Measurements from ENCODE around the gene UTS2B.

UTS2B gene

DNA sequence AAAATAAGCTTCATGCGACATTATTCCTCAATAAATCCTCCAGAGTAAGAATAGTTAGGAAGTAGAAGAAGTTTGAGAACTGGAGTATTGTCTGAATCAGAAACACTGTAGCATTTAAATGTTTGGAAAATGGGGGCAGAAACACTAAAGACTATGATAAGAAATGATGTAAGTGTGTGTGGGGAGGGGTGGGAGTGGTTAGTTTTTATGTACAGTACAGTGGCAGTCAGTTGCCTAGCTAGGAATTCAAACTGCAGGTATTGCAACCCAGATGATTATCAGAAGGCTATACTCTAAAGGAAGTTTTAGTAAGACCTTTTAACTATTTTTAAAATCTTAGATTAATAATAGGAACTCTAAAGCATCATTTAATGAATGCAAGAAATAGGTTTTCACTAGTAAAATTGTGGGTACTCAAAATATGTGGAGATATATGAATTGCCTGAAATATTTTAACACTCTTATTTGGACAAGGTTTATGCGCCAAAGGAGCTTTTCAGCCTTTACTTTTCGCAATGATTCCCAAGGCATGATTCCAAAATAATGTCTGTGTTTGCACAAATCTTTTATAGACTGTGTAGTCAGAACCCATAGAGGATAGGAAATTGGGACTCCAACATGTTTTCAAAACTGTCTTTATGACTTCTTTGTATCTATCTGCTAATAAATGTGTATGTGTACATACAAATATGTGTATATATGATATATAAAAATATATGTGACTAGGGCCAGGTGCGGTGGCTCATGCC, 9.1 kb downstream of the UTS2B start:
- DNase-seq (ENCODE audit: low read depth in 2 of 2), result no peak

- no peak for DNase-seq (ENCODE audit: low read depth in 2 of 2)
Observed at GRCh38 chr3:191320316-191320715, 10.0 kb downstream of the UTS2B start.

DNA sequence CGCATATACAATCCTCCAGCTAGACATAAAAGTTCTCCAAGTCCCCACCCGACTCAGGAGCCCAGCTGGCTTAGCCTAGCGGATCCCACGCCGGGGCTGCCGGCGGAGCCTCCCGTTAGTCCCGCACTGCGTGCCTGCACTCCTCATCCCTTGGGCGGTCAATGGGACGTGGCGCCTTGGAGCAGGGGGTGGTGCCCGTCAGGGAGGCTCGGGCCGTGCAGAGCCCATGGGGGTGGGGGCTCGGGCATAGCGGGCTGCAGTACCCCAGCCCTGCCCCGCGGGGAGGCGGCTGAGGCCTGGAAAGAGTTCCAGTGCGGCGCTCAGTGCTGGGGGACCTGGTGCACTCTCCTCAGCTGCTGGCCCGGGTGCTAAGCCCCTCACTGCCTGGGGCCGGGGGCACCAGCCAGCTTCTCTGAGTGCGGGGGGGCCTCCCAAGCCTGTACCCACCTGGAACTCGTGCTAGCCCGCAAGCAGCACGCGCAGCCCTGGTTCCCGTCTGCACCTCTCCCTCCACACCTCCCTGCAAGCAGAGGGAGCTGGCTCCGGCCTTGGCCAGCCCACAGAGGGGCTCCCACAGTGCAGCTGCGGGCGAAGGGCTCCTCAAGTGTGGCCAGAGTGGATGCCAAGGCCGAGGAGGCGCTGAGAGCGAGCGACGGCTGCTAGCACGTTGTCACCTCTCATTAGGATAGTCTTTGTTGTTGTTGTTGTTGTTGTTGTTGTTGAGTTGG, 13.3 kb downstream of the UTS2B start:
- no peak for DNase-seq (ENCODE audit: low read depth in 2 of 2)

DNA sequence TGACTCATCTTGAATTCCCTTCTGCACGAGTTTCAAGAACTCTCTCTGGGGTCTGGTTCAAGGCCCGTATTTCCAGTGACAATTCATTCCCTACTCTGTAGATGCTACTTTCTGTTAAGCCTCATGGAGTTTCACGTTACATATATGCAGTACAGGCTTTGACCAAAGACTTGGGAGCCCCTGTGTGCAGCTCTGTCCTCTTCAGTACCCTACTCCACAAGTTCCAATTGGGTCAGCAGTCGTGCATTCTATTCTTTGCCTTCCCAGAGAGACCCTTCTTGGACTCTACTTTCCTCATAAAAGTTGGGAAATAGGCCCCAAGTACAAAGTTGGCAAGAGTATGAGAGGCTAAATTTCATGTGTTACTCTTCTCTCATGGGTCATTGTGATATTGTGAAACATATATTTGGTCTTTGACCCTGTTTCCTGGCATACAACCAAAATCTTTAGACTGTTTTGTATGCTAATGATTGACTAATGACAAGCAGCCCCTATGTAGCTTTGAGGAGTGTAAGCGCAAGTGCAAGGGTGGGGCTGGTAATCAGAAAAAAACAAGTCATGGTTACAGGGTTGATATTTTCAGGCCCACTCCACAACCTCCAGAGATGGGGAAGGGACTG, 16.1 kb downstream of the UTS2B start:
- no peak for DNase-seq (ENCODE audit: low read depth in 2 of 2)

DNA sequence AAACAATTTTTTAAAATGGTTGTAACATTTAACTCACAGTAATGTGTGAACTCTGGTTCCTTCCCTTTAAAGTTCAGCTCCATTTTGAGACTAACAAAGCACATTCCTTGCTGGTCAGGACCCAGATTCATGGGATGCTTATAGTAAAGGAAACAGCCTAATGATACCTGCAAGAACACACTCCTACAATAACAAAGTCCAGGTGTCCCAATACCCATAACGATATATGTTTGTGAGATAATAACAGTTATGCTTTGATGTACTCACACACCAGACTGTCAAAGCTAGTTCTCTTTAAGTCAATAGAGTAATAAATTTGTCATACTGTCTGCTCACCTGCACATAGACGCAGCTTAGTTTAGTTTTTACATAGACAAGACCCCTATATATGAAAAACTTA, 17.0 kb downstream of the UTS2B start:
- DNase-seq (ENCODE audit: low read depth in 2 of 2), result no peak

GRCh38 chr3:191307341-191307740, 23.0 kb downstream of the UTS2B start:
- no peak for DNase-seq (ENCODE audit: low read depth in 2 of 2)

DNA sequence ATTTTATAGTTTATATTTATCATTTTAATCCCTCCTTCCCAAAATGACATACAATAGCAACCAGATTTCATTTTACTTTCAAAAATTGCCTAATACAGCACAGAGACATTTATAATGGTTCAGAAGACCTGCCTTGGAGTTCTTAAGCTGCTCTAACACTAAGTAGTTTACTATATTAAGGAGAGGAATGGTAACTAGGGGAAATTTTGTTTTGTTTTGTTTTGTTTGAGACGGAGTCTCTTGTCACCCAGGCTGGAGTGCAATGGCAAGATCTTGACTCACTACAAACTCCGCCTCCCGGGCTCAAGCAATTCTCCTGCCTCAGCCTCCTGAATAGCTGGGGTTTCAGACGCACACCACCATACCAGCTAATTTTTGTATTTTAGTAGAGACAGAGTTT, 23.9 kb downstream of the UTS2B start:
- no peak for DNase-seq (ENCODE audit: low read depth in 2 of 2)

GRCh38 chr3:191303596-191303995, 26.7 kb downstream of the UTS2B start:
- DNase-seq (ENCODE audit: low read depth in 2 of 2), result no peak

DNA sequence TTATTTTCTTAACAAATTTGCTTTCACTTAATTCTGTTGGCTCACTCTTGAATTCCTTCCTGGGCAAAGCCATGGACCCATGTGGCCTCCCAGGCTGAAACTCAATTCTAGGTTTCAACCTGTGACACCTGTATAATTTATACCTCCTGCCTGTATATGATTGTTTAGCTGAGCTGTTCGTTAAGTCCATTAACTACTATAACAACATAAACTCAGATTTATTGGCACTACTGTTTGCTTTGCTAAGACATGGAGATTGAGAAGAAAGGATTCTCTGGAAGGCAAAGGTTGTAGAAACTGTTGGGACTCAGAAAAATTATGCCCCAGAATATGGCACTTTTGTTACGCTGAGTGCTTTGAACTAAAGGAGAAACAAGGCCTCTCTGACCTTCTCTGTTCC, 27.9 kb downstream of the UTS2B start:
- no peak for DNase-seq (ENCODE audit: low read depth in 2 of 2)

GRCh38 chr3:191301782-191302411, 28.4 kb downstream of the UTS2B start:
- DNase-seq (ENCODE audit: low read depth in 2 of 2), result no peak

DNA sequence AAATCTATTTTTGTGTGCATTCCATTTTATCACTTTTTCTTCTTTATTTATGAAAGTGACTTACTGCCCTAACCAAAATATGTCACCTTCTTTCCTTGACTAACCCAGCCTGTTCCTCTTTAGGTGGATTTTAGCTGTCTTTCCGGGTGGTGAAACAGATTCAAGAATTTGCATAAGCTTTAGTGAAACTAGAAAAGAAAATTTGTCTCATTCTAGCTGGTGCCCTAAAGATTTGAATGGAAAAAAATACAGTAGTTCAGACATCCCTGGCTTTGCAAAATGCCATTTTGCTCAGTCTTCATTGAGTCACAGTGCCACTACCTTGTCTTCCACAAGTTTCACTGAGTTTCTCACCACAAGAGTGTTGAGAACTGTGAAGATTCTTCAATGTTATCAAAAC, 29.3 kb downstream of the UTS2B start:
- no peak for DNase-seq (ENCODE audit: low read depth in 2 of 2)

DNA sequence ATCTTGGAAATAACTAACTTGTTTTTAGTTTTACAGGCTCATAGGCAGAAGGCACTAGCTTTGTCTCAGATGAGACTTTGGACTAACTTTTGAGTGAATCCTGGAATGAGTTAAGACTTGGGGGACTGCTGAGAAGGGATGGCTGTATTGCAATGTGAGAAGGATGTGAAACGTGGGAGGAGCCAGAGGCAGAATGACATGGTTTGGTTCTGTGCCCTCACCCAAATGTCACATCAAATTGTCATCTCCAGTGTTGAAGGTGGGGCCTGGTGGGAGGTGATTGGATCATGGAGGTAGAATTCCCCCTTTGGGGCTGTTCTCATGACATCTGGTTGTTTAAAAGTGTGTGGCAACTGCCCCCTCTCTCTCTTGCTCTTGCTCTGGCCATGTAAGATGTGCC, 29.9 kb downstream of the UTS2B start:
- no peak for DNase-seq (ENCODE audit: low read depth in 2 of 2)

- no peak for DNase-seq (ENCODE audit: low read depth in 2 of 2)
Observed at GRCh38 chr3:191298846-191299245, 31.5 kb downstream of the UTS2B start.

- DNase-seq (ENCODE audit: low read depth in 2 of 2), result no peak
Observed at GRCh38 chr3:191296041-191296541, 34.2 kb downstream of the UTS2B start.

DNA sequence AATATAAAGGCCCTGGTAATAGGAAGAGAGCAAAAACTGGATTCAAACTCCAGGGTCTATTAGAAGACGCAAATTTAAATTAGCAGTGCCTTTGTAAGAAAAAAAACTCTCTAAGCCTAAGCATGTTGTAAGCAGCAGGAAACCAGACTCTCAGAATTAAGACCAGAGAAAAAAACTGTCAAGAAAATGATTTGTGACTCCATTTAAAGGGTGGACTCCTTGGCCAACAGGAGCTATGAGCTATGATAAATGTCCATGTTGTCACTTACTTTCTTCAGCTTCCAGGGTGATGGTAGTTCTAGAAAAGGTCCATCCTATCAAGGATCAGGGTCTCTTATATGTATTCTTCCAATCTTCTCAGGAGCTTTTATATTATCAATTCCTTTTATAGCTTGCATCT, 36.0 kb downstream of the UTS2B start:
- no peak for DNase-seq (ENCODE audit: low read depth in 2 of 2)

GRCh38 chr3:191292243-191293015, 37.9 kb downstream of the UTS2B start:
- no peak for DNase-seq (ENCODE audit: low read depth in 2 of 2)

DNA sequence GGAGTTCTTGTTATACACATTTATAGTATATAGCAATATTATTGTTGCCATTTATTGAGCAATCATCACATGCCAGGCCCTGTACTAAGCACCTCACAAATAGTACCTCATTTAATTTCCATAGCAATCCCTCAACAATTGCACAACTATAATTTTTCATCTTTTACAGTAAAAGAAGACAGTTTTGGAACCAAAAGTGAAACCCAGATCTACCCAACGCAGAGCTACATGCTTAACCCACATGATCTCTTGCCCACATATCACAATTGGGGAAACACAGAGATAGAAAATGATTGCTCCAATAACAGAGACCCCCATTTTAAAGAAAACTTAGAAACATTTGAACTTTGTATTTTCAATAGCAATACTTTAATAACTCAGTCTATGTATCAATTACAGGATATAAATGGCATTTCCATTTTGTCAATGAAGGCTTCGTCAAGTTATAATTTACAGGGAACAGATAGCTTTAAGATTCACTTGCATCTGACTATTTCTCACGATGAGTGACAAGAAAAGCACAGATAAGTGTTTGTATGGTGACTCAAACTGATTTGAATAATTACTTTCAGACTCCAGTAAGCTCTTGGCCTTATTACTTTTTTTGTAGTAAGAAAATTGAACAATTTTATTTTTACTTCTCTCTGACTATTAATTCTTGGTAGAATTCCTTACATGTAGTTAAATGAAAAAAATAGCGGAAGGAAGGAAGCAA, 39.9 kb downstream of the UTS2B start:
- no peak for DNase-seq (ENCODE audit: low read depth in 2 of 2)

GRCh38 chr3:191283400-191283799, 46.9 kb downstream of the UTS2B start:
- no peak for DNase-seq (ENCODE audit: low read depth in 2 of 2)

- DNase-seq (ENCODE audit: low read depth in 2 of 2), result no peak
Observed at GRCh38 chr3:191282251-191283185, 47.8 kb downstream of the UTS2B start.

- DNase-seq (ENCODE audit: low read depth in 2 of 2), result no peak
Observed at GRCh38 chr3:191280882-191281281, 49.4 kb downstream of the UTS2B start.
